HepG2 (cell line): Measurements from ENCODE around the gene UAP1L1. TPM values are rescaled to one million over a fixed set of nuclear protein-coding genes. Genes with fewer than 3 reads are reported as not detected.

Source experiments
- CBFB ChIP-seq: sonication (generic); formaldehyde crosslinking; IDR thresholded peaks from 2 replicates; pipeline ENCODE4 v1.4.0; 2020; ENCODE audit warnings: missing genetic modification reagents
- CEBPG ChIP-seq: IDR thresholded peaks from 2 replicates; pipeline ENCODE4 v1.6.1; 2016
- EED ChIP-seq: sonication (generic); formaldehyde crosslinking; IDR thresholded peaks from 2 replicates; pipeline ENCODE4 v1.5.0; 2020; ENCODE audit warnings: mild to moderate bottlenecking, missing genetic modification reagents
- GABPB1 ChIP-seq: IDR thresholded peaks from 2 replicates; pipeline ENCODE4 v1.6.1; 2016; ENCODE audit warnings: mild to moderate bottlenecking, missing genetic modification reagents, moderate library complexity, missing compliant biosample characterization
- HHEX ChIP-seq: IDR thresholded peaks from 2 replicates; pipeline ENCODE4 v1.6.1; 2016; ENCODE audit warnings: control low read depth
- JDP2 ChIP-seq: sonication (generic); formaldehyde crosslinking; IDR thresholded peaks from 2 replicates; pipeline ENCODE4 v1.8.1; 2022; ENCODE audit warnings: missing genetic modification reagents, borderline replicate concordance
- KAT8 ChIP-seq: IDR thresholded peaks from 2 replicates; pipeline ENCODE4 v1.6.1; 2016; ENCODE audit warnings: missing genetic modification reagents, missing compliant biosample characterization
- KLF12 ChIP-seq: sonication (generic); formaldehyde crosslinking; IDR thresholded peaks from 2 replicates; pipeline ENCODE4 v1.4.0; 2020; ENCODE audit warnings: missing genetic modification reagents, borderline replicate concordance
- NFYC ChIP-seq: IDR thresholded peaks from 2 replicates; pipeline ENCODE4 v1.6.1; 2016; ENCODE audit warnings: missing genetic modification reagents, missing compliant biosample characterization
- PAX8 ChIP-seq: sonication (generic); formaldehyde crosslinking; IDR thresholded peaks from 2 replicates; pipeline ENCODE4 v1.8.0; 2022; ENCODE audit warnings: mild to moderate bottlenecking, missing genetic modification reagents, borderline replicate concordance
- PCBP2 ChIP-seq: fragments of 200-400 bp; formaldehyde crosslinking; optimal IDR thresholded peaks from 2 replicates; pipeline ENCODE3; 2018; ENCODE audit warnings: low read length, low read depth; ENCODE audit not compliant: poor library complexity, severe bottlenecking
- PHF5A ChIP-seq: IDR thresholded peaks from one replicate; pipeline ENCODE4 v1.6.1; 2018; ENCODE audit warnings: low read depth, missing genetic modification reagents; ENCODE audit not compliant: unreplicated experiment
- REL ChIP-seq: sonication (generic); formaldehyde crosslinking; conservative IDR thresholded peaks from 2 replicates; pipeline ENCODE4 v1.8.0; 2022; ENCODE audit warnings: mild to moderate bottlenecking, missing genetic modification reagents, moderate library complexity
- REXO4 ChIP-seq: sonication (generic); formaldehyde crosslinking; IDR thresholded peaks from 2 replicates; pipeline ENCODE4 v1.8.0; 2022; ENCODE audit warnings: missing genetic modification reagents, mild to moderate bottlenecking, borderline replicate concordance
- SALL2 ChIP-seq: sonication (generic); formaldehyde crosslinking; IDR thresholded peaks from 2 replicates; pipeline ENCODE4 v1.8.1; 2023; ENCODE audit warnings: mild to moderate bottlenecking, missing genetic modification reagents, inconsistent platforms
- SIX4 ChIP-seq: sonication (generic); formaldehyde crosslinking; IDR thresholded peaks from 2 replicates; pipeline ENCODE4 v1.4.0; 2020; ENCODE audit warnings: missing genetic modification reagents
- SP1 ChIP-seq, 2 experiments: fragments of 450-650 bp in 1 of 2; sonication (generic) in 1 of 2; formaldehyde crosslinking in 1 of 2; IDR thresholded peaks; 2 replicates each; pipeline versions ENCODE4 v1.4.0 to v1.6.1; 2016 to 2020; ENCODE audit warnings: missing genetic modification reagents in 1 of 2
- ZBTB3 ChIP-seq: sonication (generic); formaldehyde crosslinking; IDR thresholded peaks from 2 replicates; pipeline ENCODE4 v1.4.0; 2020; ENCODE audit warnings: low read depth, mild to moderate bottlenecking, moderate library complexity, missing genetic modification reagents, borderline replicate concordance
- ZKSCAN5 ChIP-seq: sonication (generic); formaldehyde crosslinking; IDR thresholded peaks from 2 replicates; pipeline ENCODE4 v1.5.1; 2020; ENCODE audit warnings: mild to moderate bottlenecking, missing genetic modification reagents
- ZMYM3 ChIP-seq: sonication (generic); formaldehyde crosslinking; IDR thresholded peaks from 2 replicates; pipeline ENCODE4 v1.5.1; 2020; ENCODE audit warnings: mild to moderate bottlenecking, missing genetic modification reagents
- ZNF136 ChIP-seq: sonication (generic); formaldehyde crosslinking; IDR thresholded peaks from 2 replicates; pipeline ENCODE4 v1.8.1; 2022; ENCODE audit warnings: low read depth, mild to moderate bottlenecking, moderate library complexity, missing genetic modification reagents
- ZNF224 ChIP-seq: sonication (generic); formaldehyde crosslinking; IDR thresholded peaks from 2 replicates; pipeline ENCODE4 v1.5.0; 2020; ENCODE audit warnings: mild to moderate bottlenecking, missing genetic modification reagents
- ZNF232 ChIP-seq: sonication (generic); formaldehyde crosslinking; IDR thresholded peaks from 2 replicates; pipeline ENCODE4 v1.4.0; 2020; ENCODE audit warnings: missing genetic modification reagents, borderline replicate concordance
- ZNF251 ChIP-seq: sonication (generic); formaldehyde crosslinking; IDR thresholded peaks from 2 replicates; pipeline ENCODE4 v1.9.0; 2021; ENCODE audit warnings: mild to moderate bottlenecking, missing genetic modification reagents
- ZNF263 ChIP-seq: sonication (generic); formaldehyde crosslinking; IDR thresholded peaks from 2 replicates; pipeline ENCODE4 v1.4.0; 2020; ENCODE audit warnings: missing genetic modification reagents
- ZNF350 ChIP-seq: sonication (generic); formaldehyde crosslinking; IDR thresholded peaks from 2 replicates; pipeline ENCODE4 v1.4.0; 2020; ENCODE audit warnings: mild to moderate bottlenecking, low read depth, missing genetic modification reagents, borderline replicate concordance
- ZNF580 ChIP-seq: IDR thresholded peaks from 2 replicates; pipeline ENCODE4 v1.6.1; 2016; ENCODE audit warnings: low read depth, borderline replicate concordance
- ZSCAN21 ChIP-seq: sonication (generic); formaldehyde crosslinking; IDR thresholded peaks from 2 replicates; pipeline ENCODE4 v1.8.0; 2022; ENCODE audit warnings: mild to moderate bottlenecking, missing genetic modification reagents, moderate library complexity, borderline replicate concordance
- polyA plus RNA-seq, 8 experiments: library from polyadenylated mRNA; depleted of rRNA in 3 of 8; stranded (reverse) in 7 of 8; unstranded in 1 of 8; fragments of >200 nt; fragmentation: Illumina TruSeq in 4 of 8; extraction: Trizol in 4 of 8; gene quantifications; 2 replicates each; pipeline versions ENCODE4 v1.2.1 to v1.2.3, GENCODE V29; 2011 to 2016; ENCODE audit warnings: low read depth in 4 of 8, missing spikeins in 1 of 8, mixed read lengths in 1 of 8; ENCODE audit not compliant: insufficient read depth in 1 of 8
- total RNA-seq, 5 experiments: library from RNA; depleted of rRNA; stranded (reverse); fragments of >200 nt; fragmentation: Illumina TruSeq; extraction: Trizol; gene quantifications; 2 replicates each; pipeline ENCODE4 v1.2.3, GENCODE V29; 2016; ENCODE audit warnings: low read depth in 1 of 5
- TF ChIP-seq, protein P1 (sequence below): IDR thresholded peaks from 2 replicates; pipeline ENCODE4 v1.6.1; 2012; ENCODE audit warnings: low read length, improper control_type of control experiment

Gene UAP1L1
- total and polyA plus RNA-seq, 2 of the 13 experiments (the other 11 are each of a cell fraction or from before 2014, with no cell fraction given) = 5.4 to 6.4 TPM

- TF ChIP-seq PAX8 (CRISPR knock-in tag) (no peak), ZNF580 (CRISPR knock-in tag) (peak; percentile 32; the same call in 1 of the 2 replicates), GABPB1 (CRISPR knock-in tag) (peak; percentile 62; the same call in 1 of the 2 replicates), ZNF251 (CRISPR knock-in tag) (0 out of 2 replicates have a peak, but pooled peaks have one; percentile 5), EED (CRISPR knock-in tag) (no peak), ZNF224 (CRISPR knock-in tag) (0 out of 2 replicates have a peak, but pooled peaks have one; percentile 60), NFYC (no peak), SIX4 (no peak), ZBTB3 (CRISPR knock-in tag) (no peak), SALL2 (CRISPR knock-in tag) (peak; percentile 31; the same call in 1 of the 2 replicates), CEBPG (CRISPR knock-in tag) (no peak), ZMYM3 (CRISPR knock-in tag) (peak; percentile 52), SP1 (IDR thresholded peaks at IDR 0.05) (no peak), SP1 (CRISPR knock-in tag; IDR thresholded peaks at IDR 0.05) (no peak), ZNF136 (0 out of 2 replicates have a peak, but pooled peaks have one; percentile 74), HHEX (CRISPR knock-in tag) (no peak), PHF5A (CRISPR knock-in tag) (no peak), ZNF350 (CRISPR knock-in tag) (peak; percentile 74; the same call in 1 of the 2 replicates), ZNF263 (no peak), KLF12 (0 out of 2 replicates have a peak, but pooled peaks have one; percentile 70), CBFB (CRISPR knock-in tag) (no peak), ZNF232 (CRISPR knock-in tag) (no peak), ZKSCAN5 (no peak), PCBP2 (no peak), ZSCAN21 (no peak), JDP2 (CRISPR knock-in tag) (no peak), KAT8 (no peak; the same call in 1 of the 2 replicates), REL (CRISPR knock-in tag) (no peak), REXO4 (CRISPR knock-in tag) (no peak)
- TF ChIP-seq, protein P1, sequence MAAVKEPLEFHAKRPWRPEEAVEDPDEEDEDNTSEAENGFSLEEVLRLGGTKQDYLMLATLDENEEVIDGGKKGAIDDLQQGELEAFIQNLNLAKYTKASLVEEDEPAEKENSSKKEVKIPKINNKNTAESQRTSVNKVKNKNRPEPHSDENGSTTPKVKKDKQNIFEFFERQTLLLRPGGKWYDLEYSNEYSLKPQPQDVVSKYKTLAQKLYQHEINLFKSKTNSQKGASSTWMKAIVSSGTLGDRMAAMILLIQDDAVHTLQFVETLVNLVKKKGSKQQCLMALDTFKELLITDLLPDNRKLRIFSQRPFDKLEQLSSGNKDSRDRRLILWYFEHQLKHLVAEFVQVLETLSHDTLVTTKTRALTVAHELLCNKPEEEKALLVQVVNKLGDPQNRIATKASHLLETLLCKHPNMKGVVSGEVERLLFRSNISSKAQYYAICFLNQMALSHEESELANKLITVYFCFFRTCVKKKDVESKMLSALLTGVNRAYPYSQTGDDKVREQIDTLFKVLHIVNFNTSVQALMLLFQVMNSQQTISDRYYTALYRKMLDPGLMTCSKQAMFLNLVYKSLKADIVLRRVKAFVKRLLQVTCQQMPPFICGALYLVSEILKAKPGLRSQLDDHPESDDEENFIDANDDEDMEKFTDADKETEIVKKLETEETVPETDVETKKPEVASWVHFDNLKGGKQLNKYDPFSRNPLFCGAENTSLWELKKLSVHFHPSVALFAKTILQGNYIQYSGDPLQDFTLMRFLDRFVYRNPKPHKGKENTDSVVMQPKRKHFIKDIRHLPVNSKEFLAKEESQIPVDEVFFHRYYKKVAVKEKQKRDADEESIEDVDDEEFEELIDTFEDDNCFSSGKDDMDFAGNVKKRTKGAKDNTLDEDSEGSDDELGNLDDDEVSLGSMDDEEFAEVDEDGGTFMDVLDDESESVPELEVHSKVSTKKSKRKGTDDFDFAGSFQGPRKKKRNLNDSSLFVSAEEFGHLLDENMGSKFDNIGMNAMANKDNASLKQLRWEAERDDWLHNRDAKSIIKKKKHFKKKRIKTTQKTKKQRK = no peak
Observed at GRCh38 chr9:137067860-137068538, 9.3 kb upstream of the UAP1L1 start (continued).
